Activated T-helper 1 cell treated with anti-CD3 and anti-CD28 coated beads, Interleukin-12 subunit alpha, Interleukin-12 subunit beta, Interleukin-2, Interleukin-4 antibody, amounts not matched to agents 30 ng/mL and 10 ng/mL and 1 ng/mL, durations not matched to agents 14 hours and 24 hours and 36 hours (primary cell): ENCODE measurements around the gene ATP5MG. TPM values are rescaled to one million over a fixed set of nuclear protein-coding genes. Genes with fewer than 3 reads are reported as not detected.
"Not testable (repeated sequence)": the region's sequence is repeated elsewhere in the genome, so short reads cannot be mapped to it uniquely, and the experiment has no call there.

Experiments used
- DNase-seq: peaks from one replicate; pipeline ENCODE4 v3.0.0; 2021; ENCODE audit warnings: low spot score
- H3K27ac Mint-ChIP-seq: one replicate; pipeline ENCODE4 v1.8.0; 2021; ENCODE audit warnings: mild to moderate bottlenecking, mixed read lengths
- H3K27me3 Mint-ChIP-seq: one replicate; pipeline ENCODE4 v1.8.0; 2022; ENCODE audit warnings: mild to moderate bottlenecking, moderate library complexity, mixed read lengths; ENCODE audit not compliant: insufficient read depth
- H3K36me3 Mint-ChIP-seq: one replicate; pipeline ENCODE4 v1.8.0; 2021; ENCODE audit warnings: low read depth, mixed read lengths
- H3K4me1 Mint-ChIP-seq: one replicate; pipeline ENCODE4 v1.8.0; 2021; ENCODE audit warnings: low read depth, mixed read lengths
- H3K4me3 Mint-ChIP-seq: one replicate; pipeline ENCODE4 v1.8.0; 2021; ENCODE audit warnings: mild to moderate bottlenecking, moderate library complexity, mixed read lengths
- H3K9me3 Mint-ChIP-seq: one replicate; pipeline ENCODE4 v1.8.0; 2021; ENCODE audit warnings: mixed read lengths
- intact Hi-C: fragments of 100-400 bp; cut with micrococcal nuclease; formaldehyde crosslinking; loops from one replicate; pipeline ENCODE4 v1.15.1; 2024
- total RNA-seq: library from RNA; stranded (reverse); gene quantifications from 2 replicates; pipeline ENCODE4 v1.2.3, GENCODE V29; 2022

ATP5MG gene
- total RNA-seq, 1 donor from 2014 or later = 216 TPM

DNA sequence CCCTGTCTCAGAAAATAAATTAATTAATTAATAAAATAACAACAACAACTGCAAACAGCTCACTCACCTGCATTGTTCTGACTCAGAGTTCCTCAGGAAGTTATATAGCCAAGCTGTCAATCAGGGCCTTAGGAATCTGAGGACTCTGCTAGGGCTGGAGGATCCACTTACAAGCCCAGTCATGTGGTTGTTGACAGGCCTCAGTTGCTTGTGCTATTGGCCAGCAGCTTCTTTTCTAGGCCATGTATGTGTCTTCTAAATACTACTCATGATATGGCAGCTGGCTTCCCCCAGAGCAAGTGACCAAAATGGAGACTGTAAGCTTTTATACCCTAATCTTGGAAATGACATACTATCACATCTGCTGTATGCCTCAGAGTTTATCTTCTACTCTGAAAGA is 20.8 kb upstream of the ATP5MG start:
- Mint-ChIP-seq H3K27ac (no peak overlapping the region), H3K4me3 (no peak overlapping the region), H3K36me3 (peaks cover 58% of the 10 kb centered on the region), H3K9me3 (no peaks in the 10 kb centered on the region), H3K27me3 (no peaks in the 10 kb centered on the region), H3K4me1 (peaks cover 7% of the 10 kb centered on the region)
- intact Hi-C loops = no loop called here
- no peak for DNase-seq

DNA sequence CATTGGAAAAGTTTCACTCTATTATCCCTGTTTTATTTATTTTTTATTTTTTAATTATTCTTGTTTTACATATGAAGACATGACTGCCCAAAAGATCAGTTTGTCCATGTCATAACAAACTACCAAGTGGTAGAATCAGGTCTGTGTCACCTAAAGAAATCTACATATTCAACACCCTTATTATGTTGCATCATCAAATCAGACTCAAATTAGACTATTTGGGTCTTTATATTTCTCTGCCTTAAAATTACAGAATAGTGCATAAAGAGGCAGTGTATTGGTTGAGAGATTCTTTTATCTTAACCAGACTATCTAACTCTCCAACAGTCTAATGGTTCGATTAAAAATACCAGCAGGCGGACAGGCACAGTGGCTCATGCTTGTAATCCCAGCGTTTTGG is 18.5 kb upstream of the ATP5MG start:
- Mint-ChIP-seq H3K27me3 (no peaks in the 10 kb centered on the region), H3K9me3 (no peaks in the 10 kb centered on the region), H3K36me3 (peaks cover 66% of the 10 kb centered on the region)

DNA sequence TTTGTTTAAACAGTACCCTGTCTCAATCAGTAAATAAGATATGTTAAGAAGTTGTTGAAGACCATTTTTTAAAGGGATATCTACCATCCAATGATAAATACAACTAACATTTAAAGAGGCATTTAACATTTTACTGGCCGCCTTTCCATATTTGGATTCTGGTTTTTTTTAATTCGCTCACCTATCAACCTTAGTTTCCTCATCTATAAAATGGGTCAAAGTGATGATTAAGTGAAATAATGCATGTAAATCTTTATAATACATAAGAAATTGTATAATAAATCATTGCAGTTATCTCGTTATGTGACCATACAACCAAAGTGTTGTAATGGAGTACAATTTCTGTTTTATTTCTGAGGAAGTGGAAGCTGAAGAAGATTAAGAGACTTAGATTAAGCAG is 17.7 kb upstream of the ATP5MG start:
- no peak overlapping the region for H3K27ac Mint-ChIP-seq
- intact Hi-C loops = no loop called here
- no peaks in the 10 kb centered on the region for H3K4me1 Mint-ChIP-seq
- peaks cover 63% of the 10 kb centered on the region for H3K36me3 Mint-ChIP-seq
- no peak for DNase-seq
- H3K9me3 Mint-ChIP-seq = no peaks in the 10 kb centered on the region
- no peak overlapping the region for H3K4me3 Mint-ChIP-seq
- H3K27me3 Mint-ChIP-seq = no peaks in the 10 kb centered on the region

More for the DNA sequence above, 18.5 kb upstream of the ATP5MG start:
- Mint-ChIP-seq H3K4me1 (no peaks in the 10 kb centered on the region), H3K4me3 (no peak overlapping the region), H3K27ac (no peak overlapping the region)
- no peak for DNase-seq
- intact Hi-C loops = no loop called here

DNA sequence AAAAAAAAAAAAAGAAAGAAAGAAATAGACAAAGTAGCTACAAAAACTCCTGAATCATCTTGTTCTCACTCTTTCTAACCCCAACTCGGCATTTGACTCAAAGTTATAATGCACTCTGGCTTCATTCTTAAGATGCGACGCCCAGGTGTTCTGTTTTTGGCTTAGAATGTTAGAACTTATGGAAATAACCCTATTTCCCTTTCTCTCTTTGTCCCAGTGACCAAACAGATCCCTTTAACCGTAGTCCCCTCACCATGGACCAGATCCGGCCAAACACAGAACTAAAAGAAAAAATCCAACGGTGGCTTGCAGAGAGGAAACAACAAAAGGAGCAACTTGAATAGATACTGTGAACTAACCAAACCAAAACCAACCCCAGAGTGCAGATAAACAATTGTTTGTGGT is 5.3 kb upstream of the ATP5MG start:
- peak overlapping the region; percentile 63 for H3K4me3 Mint-ChIP-seq
- H3K27ac Mint-ChIP-seq = peak overlapping the region; percentile 88
- peak; percentile 33 for DNase-seq
- intact Hi-C loops = loop anchor here (5.0 kb wide), 2 partner anchors 154 to 1164 kb away; partner anchors contain the start of genes PCSK7 and RNF214
- H3K4me1 Mint-ChIP-seq = peaks cover 60% of the 10 kb centered on the region
- H3K9me3 Mint-ChIP-seq = no peaks in the 10 kb centered on the region
- H3K36me3 Mint-ChIP-seq = peaks cover 25% of the 10 kb centered on the region
- H3K27me3 Mint-ChIP-seq = no peaks in the 10 kb centered on the region

DNA sequence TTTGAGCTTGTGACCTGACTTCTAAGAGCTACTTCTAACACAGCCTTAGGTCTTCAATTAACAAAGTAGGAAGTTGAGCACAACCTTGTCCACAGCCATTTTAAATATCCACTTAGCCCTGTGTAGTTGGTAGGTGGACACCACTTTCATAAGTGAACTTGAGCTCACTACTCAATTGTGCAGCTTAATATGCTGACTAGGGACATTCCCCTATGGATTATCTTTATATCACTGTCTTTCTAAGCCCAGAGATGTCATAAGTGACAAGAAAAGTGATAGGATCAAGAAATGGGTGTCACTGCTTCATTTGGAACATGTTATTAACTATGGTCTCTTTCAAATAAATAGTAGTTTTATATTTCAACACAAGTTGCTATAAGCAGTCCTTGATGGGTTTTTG is 4.0 kb upstream of the ATP5MG start:
- DNase-seq = no peak
- Mint-ChIP-seq H3K27ac (peak overlapping the region; percentile 42), H3K4me1 (peaks cover 61% of the 10 kb centered on the region), H3K9me3 (no peaks in the 10 kb centered on the region), H3K4me3 (no peak overlapping the region), H3K27me3 (no peaks in the 10 kb centered on the region), H3K36me3 (peaks cover 28% of the 10 kb centered on the region)
- intact Hi-C loops = loop anchor here (5.0 kb wide), 2 partner anchors 155 to 1165 kb away; partner anchors contain the start of genes PCSK7 and RNF214

DNA sequence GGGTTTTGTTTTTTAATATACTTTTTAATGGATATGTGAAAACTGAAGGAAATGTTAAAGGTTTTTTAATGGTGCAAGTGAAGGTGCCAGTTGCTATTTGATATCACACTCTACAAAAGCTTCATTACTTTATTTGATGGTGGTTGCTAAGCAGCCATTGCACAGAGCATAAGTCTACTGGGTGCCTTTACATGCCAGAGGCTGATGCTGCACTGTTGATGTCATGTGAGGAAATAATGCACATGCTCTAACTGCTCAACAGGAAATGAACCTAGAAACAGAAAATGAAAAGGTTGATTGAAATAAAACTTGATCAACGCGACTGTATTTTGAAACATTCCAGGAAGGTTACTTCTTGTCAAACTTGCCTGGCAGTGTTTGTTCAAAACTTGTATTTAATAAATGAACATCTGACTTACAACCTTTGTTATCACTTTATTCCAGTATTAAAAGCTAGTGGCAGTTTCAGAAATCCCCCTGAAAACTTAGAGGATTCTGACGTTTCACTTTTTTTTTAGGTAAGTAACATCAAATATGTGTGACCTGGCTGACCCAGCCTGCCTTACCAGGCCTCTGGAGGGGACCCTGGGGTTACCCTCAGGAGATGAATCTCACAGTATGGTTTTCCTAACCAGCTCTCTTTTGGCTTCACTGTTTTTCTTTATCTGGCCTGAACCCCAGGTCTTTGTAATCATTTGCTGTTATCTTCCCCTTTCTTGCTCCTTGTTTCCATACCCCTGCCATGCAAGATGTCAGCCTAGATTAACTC is 2.4 kb upstream of the ATP5MG start:
- intact Hi-C loops = loop anchor here (5.0 kb wide), 2 partner anchors 157 to 1167 kb away; partner anchors contain the start of genes PCSK7 and RNF214
- Mint-ChIP-seq H3K4me1 (peaks cover 64% of the 10 kb centered on the region), H3K27me3 (no peaks in the 10 kb centered on the region), H3K9me3 (no peaks in the 10 kb centered on the region), H3K4me3 (peak overlapping the region; percentile 93), H3K27ac (peak overlapping the region; percentile 96), H3K36me3 (peaks cover 28% of the 10 kb centered on the region)
- DNase-seq = peak; percentile 65

DNA sequence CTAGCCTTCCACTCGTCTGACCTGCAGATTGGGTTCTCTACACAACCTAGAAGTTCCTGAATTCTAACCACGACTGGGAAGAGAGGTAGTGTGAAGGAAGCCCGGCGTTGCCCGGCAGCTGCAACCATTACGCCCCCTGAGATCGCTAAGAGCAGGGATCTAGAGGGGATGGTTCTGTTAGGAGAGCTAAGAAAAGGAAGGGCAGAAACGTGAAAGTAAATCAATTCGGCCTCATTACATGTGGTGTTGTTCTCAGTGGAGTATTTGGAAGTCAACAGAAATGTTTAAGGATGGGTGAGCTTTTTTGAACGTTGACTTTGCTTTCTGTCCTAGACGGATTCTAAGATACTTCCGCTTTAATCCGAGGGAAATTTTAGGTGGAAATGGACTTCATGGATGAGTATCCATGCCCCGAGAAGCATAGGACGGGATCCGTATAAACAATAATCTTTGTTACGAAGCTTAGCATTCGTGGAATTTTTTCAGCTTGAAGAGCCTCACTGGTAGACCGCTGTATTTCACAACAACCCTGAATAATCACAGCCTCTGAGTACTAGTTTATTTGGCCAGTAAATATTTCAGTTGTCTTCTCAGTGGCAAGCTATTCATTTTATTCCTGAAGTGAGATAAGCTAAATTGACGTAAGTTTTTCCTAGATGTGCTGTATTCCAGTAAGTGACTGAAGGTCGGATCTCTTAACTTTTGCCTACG is 629 bp downstream of the ATP5MG start:
- Mint-ChIP-seq H3K4me3 (peak overlapping the region; percentile 93), H3K36me3 (peaks cover 33% of the 10 kb centered on the region), H3K4me1 (peaks cover 66% of the 10 kb centered on the region), H3K9me3 (no peaks in the 10 kb centered on the region), H3K27ac (peak overlapping the region; percentile 96), H3K27me3 (no peaks in the 10 kb centered on the region)
- intact Hi-C loops = loop anchor here (1.0 to 5.0 kb wide), 10 partner anchors 33 to 1075 kb away; partner anchors contain the start of genes CEP164, DDX6 and UBE4A
- no peak for DNase-seq

DNA sequence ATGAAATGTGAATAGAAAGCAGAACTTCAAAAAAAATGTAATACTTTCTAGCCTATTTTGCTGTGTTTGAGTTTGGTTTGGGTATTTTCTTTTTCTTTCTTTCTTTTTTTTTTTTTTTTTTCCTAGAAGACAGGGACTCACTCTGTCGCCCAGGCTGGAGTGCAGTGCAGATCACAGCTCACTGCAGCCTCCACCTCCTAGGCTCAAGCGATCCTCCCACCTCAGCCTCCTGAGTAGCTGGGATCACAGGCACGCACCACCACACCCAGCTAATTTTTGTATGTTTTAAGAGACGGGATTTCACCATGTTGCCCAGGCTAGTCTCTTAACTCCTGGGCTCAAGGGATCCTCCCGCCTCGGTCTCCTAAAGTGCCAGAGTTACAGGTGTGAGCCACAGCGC is 1.2 kb downstream of the ATP5MG start:
- DNase-seq, H3K27me3 Mint-ChIP-seq, H3K9me3 Mint-ChIP-seq: not testable (repeated sequence)
- peaks cover 34% of the 10 kb centered on the region for H3K36me3 Mint-ChIP-seq
- intact Hi-C loops = loop anchor here (5.0 kb wide), 2 partner anchors 390 to 1075 kb away; partner anchors contain the start of genes CEP164 and DDX6
- peak overlapping the region; percentile 70 for H3K27ac Mint-ChIP-seq
- H3K4me3 Mint-ChIP-seq = peak overlapping the region; percentile 93
- peaks cover 61% of the 10 kb centered on the region for H3K4me1 Mint-ChIP-seq

DNA sequence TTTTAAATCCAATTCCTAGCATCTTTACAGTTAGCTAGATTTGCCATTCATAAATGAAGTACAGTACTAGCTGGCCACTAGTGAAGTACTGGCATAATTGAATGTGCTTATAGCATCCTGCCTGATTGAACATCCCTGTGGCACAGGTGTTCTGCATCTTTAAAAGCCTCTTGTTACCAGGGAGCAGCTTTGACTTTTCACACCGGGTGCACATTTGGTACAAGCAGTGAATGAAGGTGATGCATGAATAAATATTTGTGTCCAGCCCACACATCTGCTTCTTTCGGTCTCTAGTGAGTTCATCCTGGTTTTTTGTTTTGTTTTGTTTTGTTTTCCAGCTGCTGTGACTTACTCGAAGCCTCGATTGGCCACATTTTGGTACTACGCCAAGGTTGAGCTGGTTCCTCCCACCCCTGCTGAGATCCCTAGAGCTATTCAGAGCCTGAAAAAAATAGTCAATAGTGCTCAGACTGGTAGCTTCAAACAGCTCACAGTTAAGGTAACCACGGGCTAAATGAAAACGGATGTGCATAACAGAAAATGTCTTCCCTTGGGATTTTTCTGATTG is 5.3 kb downstream of the ATP5MG start:
- DNase-seq = no peak

DNA sequence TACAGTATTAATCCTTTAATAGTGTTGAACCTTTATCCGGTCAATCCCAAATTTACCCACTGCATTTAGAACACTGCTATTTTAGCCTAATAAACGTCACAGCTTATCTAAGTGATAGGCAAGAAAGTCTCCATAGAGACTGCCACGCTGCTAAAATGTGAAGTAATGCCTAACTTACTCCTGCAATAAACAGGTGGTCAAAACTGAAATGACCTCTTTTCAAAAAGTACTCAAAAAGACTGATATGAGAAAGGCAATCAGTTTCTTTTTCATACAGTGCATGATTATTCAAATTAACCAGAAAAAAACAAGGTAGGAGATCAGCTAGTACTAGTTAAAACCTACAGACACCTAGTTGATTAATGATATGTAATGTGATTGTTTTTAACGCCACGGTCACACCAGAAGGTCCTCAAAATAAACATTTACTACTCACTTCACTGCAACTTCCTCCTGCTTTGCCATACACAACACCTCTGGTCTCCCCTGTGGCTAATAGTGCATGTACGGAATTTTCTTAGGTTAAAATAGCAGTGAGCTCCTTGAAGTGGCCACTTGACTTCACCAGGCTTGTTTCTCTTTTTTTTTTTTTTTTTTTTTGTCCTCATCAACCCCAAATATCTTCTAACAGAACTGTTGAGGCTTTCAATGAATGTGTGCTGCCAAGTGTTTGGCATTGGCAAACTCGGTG is 8.8 kb downstream of the ATP5MG start:
- H3K4me3 Mint-ChIP-seq = no peak overlapping the region
- no peak overlapping the region for H3K27ac Mint-ChIP-seq
- H3K9me3 Mint-ChIP-seq = no peaks in the 10 kb centered on the region
- intact Hi-C loops = no loop called here
- no peak for DNase-seq
- H3K27me3 Mint-ChIP-seq = no peaks in the 10 kb centered on the region
- peaks cover 14% of the 10 kb centered on the region for H3K4me1 Mint-ChIP-seq
- H3K36me3 Mint-ChIP-seq = peaks cover 38% of the 10 kb centered on the region

More for the DNA sequence above, 5.3 kb downstream of the ATP5MG start:
- intact Hi-C loops = no loop called here
- no peaks in the 10 kb centered on the region for H3K27me3 Mint-ChIP-seq
- H3K27ac Mint-ChIP-seq = no peak overlapping the region
- H3K36me3 Mint-ChIP-seq = peaks cover 49% of the 10 kb centered on the region
- peaks cover 35% of the 10 kb centered on the region for H3K4me1 Mint-ChIP-seq
- H3K9me3 Mint-ChIP-seq = no peaks in the 10 kb centered on the region
- H3K4me3 Mint-ChIP-seq = no peak overlapping the region

DNA sequence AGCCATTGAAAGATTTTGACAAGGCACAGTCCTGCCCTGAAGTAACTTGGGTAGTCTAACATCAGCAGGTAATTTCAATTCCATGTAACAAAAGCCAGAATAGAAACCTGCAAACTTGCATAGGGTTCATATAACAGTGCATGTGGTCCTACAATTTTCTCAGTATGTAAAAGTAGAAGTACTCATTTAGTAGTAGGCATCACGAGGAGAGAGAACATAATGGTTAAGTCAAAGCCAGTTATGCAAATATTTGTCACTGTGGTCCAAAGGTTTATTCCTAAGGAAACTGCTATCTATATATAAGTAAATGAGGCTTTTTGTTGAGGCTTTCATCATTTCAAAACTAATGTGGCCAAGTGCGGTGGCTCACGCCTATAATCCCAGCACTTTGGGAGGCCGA is 10.1 kb downstream of the ATP5MG start:
- no peak for DNase-seq
- Mint-ChIP-seq H3K27ac (no peak overlapping the region), H3K4me3 (no peak overlapping the region), H3K36me3 (peaks cover 34% of the 10 kb centered on the region), H3K4me1 (peaks cover 10% of the 10 kb centered on the region), H3K9me3 (no peaks in the 10 kb centered on the region), H3K27me3 (no peaks in the 10 kb centered on the region)
- intact Hi-C loops = no loop called here

DNA sequence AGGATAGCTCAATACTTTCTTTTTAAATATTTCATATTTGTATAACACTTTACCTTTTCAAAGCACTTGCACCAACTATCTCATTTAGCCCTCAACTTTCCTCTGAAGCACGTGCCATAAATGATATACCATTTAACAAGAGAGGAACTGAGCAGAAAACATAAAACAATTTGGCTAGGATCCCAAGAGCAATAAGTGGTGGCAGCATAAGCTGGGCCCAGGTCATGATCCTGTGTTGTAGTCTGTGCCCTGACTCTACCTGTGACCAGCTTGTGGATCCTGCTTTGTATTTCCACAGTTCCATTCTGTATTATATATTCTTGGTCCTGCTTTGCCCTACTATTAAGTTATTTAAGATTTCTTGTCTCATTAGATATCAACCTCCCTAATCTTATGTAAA is 11.5 kb downstream of the ATP5MG start:
- no peak overlapping the region for H3K27ac Mint-ChIP-seq
- no peak overlapping the region for H3K4me3 Mint-ChIP-seq
- DNase-seq = no peak
- no peaks in the 10 kb centered on the region for H3K9me3 Mint-ChIP-seq
- H3K27me3 Mint-ChIP-seq = no peaks in the 10 kb centered on the region
- peaks cover 28% of the 10 kb centered on the region for H3K36me3 Mint-ChIP-seq
- intact Hi-C loops = no loop called here
- H3K4me1 Mint-ChIP-seq = peaks cover 4% of the 10 kb centered on the region
